Glutamatergic neuron (in vitro differentiated cells): ENCODE results near the gene CCDC136. TPM values are rescaled to one million over a fixed set of nuclear protein-coding genes. Genes with fewer than 3 reads are reported as not detected.

Experiments used
- DNase-seq: peaks from one replicate; pipeline ENCODE4 v3.0.0; 2022
- H3K27ac Mint-ChIP-seq: one replicate; pipeline ENCODE4 v1.8.0; 2020; ENCODE audit warnings: mild to moderate bottlenecking, mixed read lengths, inconsistent platforms; ENCODE audit not compliant: unreplicated experiment
- H3K27me3 Mint-ChIP-seq: one replicate; pipeline ENCODE4 v1.8.0; 2020; ENCODE audit warnings: mild to moderate bottlenecking, moderate library complexity, mixed read lengths, inconsistent platforms; ENCODE audit not compliant: unreplicated experiment
- H3K36me3 Mint-ChIP-seq: one replicate; pipeline ENCODE4 v1.8.0; 2020; ENCODE audit warnings: mild to moderate bottlenecking, mixed read lengths, inconsistent platforms; ENCODE audit not compliant: unreplicated experiment
- H3K4me1 Mint-ChIP-seq: one replicate; pipeline ENCODE4 v1.8.0; 2020; ENCODE audit warnings: mild to moderate bottlenecking, low read depth, mixed read lengths, inconsistent platforms; ENCODE audit not compliant: unreplicated experiment
- H3K4me3 Mint-ChIP-seq: one replicate; pipeline ENCODE4 v1.8.0; 2020; ENCODE audit warnings: mild to moderate bottlenecking, mixed read lengths, inconsistent platforms; ENCODE audit not compliant: unreplicated experiment
- H3K9me3 Mint-ChIP-seq: one replicate; pipeline ENCODE4 v1.8.0; 2020; ENCODE audit warnings: mild to moderate bottlenecking, moderate library complexity, mixed read lengths, inconsistent platforms; ENCODE audit not compliant: unreplicated experiment
- CTCF ChIP-seq: fragments of 200-600 bp; sonication (generic); IDR thresholded peaks from one replicate; pipeline ENCODE4 v1.5.0; 2021; ENCODE audit not compliant: partially characterized antibody, unreplicated experiment
- long read RNA-seq: library from polyadenylated mRNA; unstranded; transcript quantifications from one replicate; pipeline ENCODE4 v2.0.0, GENCODE V29; 2020; ENCODE audit not compliant: unreplicated experiment
- total RNA-seq: library from RNA; stranded (reverse); fragmentation: NEBNext Ultra II Directional; extraction: Animal tissue kit (Norgen Biotek cat#: 25700); gene quantifications from one replicate; pipeline ENCODE4 v1.2.1, GENCODE V29; 2021; ENCODE audit not compliant: unreplicated experiment

CCDC136 gene
- total RNA-seq: 202 TPM
- long read RNA-seq, partial matches to known transcripts: 0 of 4 reads
- long read RNA-seq, other reads (novel, unspliced or antisense): 3 of 4 reads

GRCh38 chr7:128791121-128791971 lies at the start of gene CCDC136:
Gene CCDC136 (plus strand): TSS chr7:128791968. CDS start chr7:128792412, 444 bp downstream.
- DNase-seq: peak; percentile 85
- H3K36me3 Mint-ChIP-seq: peaks cover 17% of the 10 kb centered on the region

GRCh38 chr7:128742206-128742605 lies 49.6 kb upstream of the CCDC136 start:
- Mint-ChIP-seq H3K4me3 (no peak overlapping the region), H3K36me3 (no peaks in the 10 kb centered on the region), H3K27me3 (no peaks in the 10 kb centered on the region), H3K4me1 (peaks cover 8% of the 10 kb centered on the region), H3K27ac (no peak overlapping the region), H3K9me3 (no peaks in the 10 kb centered on the region)
- DNase-seq: no peak
- TF ChIP-seq CTCF: no peak

More at GRCh38 chr7:128791121-128791971, at the start of gene CCDC136:
- no peak for TF ChIP-seq CTCF
- Mint-ChIP-seq H3K4me3 (peak within 1 kb of the TSS; percentile 90), H3K4me1 (peaks cover 11% of the 10 kb centered on the region), H3K27ac (peak within 1 kb of the TSS; percentile 78), H3K27me3 (peaks cover 10% of the 10 kb centered on the region), H3K9me3 (peaks cover 6% of the 10 kb centered on the region)

GRCh38 chr7:128743112-128743772 lies 48.5 kb upstream of the CCDC136 start:
- Mint-ChIP-seq H3K9me3 (no peaks in the 10 kb centered on the region), H3K27me3 (no peaks in the 10 kb centered on the region), H3K27ac (no peak overlapping the region), H3K4me3 (no peak overlapping the region), H3K36me3 (no peaks in the 10 kb centered on the region), H3K4me1 (peaks cover 8% of the 10 kb centered on the region)
- no peak for TF ChIP-seq CTCF
- no peak for DNase-seq

GRCh38 chr7:128744366-128744905 lies 47.3 kb upstream of the CCDC136 start:
- no peaks in the 10 kb centered on the region for H3K9me3 Mint-ChIP-seq
- peaks cover 8% of the 10 kb centered on the region for H3K4me1 Mint-ChIP-seq
- no peaks in the 10 kb centered on the region for H3K36me3 Mint-ChIP-seq
- no peak overlapping the region for H3K27ac Mint-ChIP-seq
- no peak for TF ChIP-seq CTCF
- no peak overlapping the region for H3K4me3 Mint-ChIP-seq
- H3K27me3 Mint-ChIP-seq: no peaks in the 10 kb centered on the region
- DNase-seq: no peak

- H3K36me3 Mint-ChIP-seq: no peaks in the 10 kb centered on the region
- TF ChIP-seq CTCF: no peak
- H3K27me3 Mint-ChIP-seq: no peaks in the 10 kb centered on the region
- H3K4me3 Mint-ChIP-seq: no peak overlapping the region
- H3K4me1 Mint-ChIP-seq: peaks cover 3% of the 10 kb centered on the region
- no peak overlapping the region for H3K27ac Mint-ChIP-seq
- H3K9me3 Mint-ChIP-seq: no peaks in the 10 kb centered on the region
- no peak for DNase-seq
Observed at GRCh38 chr7:128745706-128746105, 46.1 kb upstream of the CCDC136 start.
